Kidney (tissue), 14 donors: ENCODE results near the gene BAD. TPM values are rescaled to one million over a fixed set of nuclear protein-coding genes. Genes with fewer than 3 reads are reported as not detected.

Source experiments
- DNase-seq, 5 donors: peaks; one replicate each; pipeline ENCODE4 v3.0.0-alpha.2; 2013 to 2020
- FAIRE-seq: peaks from 2 replicates; lab custom pipeline; 2012; peaks lifted over from hg19 to GRCh38; lab: Jason Lieb, UNC
- H3K27ac ChIP-seq, 2 donors: one replicate each; pipeline ENCODE4 v1.7.0; 2013; ENCODE audit warnings: low read depth in 2 of 2, low read length in 2 of 2, inconsistent platforms in 1 of 2
- H3K27me3 ChIP-seq: one replicate; pipeline ENCODE4 v1.7.1; 2013; ENCODE audit warnings: low read length, inconsistent platforms; ENCODE audit not compliant: control insufficient read depth, insufficient read depth
- H3K36me3 ChIP-seq, 3 donors: one replicate each; pipeline versions ENCODE4 v1.7.0 to v1.7.1; 2013; ENCODE audit warnings: low read length in 3 of 3, control low read depth in 1 of 3, inconsistent platforms in 1 of 3; ENCODE audit not compliant: insufficient read depth in 3 of 3, control insufficient read depth in 2 of 3
- H3K4me1 ChIP-seq, 3 donors: one replicate each; pipeline versions ENCODE4 v1.7.0 to v1.7.1; 2013; ENCODE audit warnings: low read length in 3 of 3, inconsistent platforms in 1 of 3, low read depth in 1 of 3; ENCODE audit not compliant: control insufficient read depth in 2 of 3, insufficient read depth in 2 of 3
- H3K4me3 ChIP-seq, 3 donors: one replicate each; pipeline versions ENCODE4 v1.7.0 to v1.8.1; 2013; ENCODE audit warnings: low read length in 3 of 3, control low read depth in 1 of 3, inconsistent platforms in 1 of 3
- H3K9ac ChIP-seq, 3 donors: one replicate each; pipeline versions ENCODE4 v1.7.0 to v1.7.1; 2013; ENCODE audit warnings: low read length in 3 of 3, control low read depth in 1 of 3, inconsistent platforms in 1 of 3
- H3K9me3 ChIP-seq, 3 donors: one replicate each; pipeline versions ENCODE4 v1.7.0 to v1.7.1; 2013; ENCODE audit warnings: low read length in 3 of 3, control low read depth in 1 of 3, inconsistent platforms in 1 of 3; ENCODE audit not compliant: control insufficient read depth in 2 of 3, insufficient read depth in 1 of 3
- intact Hi-C: fragments of 100-400 bp; cut with DNase I; formaldehyde crosslinking; loops from one replicate; pipeline ENCODE4 v1.11.1; 2022
- polyA plus RNA-seq: library from polyadenylated mRNA; stranded (reverse); fragments of 350-450 nt; fragmentation: Illumina TruSeq; extraction: RNeasy Lipid Tissue Mini Kit (QIAGEN cat#74804); gene quantifications from one replicate; pipeline ENCODE4 v1.2.3, GENCODE V29; 2014; ENCODE audit warnings: low read depth, low replicate concordance; ENCODE audit not compliant: insufficient read depth
- total RNA-seq: library from RNA; stranded (reverse); fragmentation: NEBNext Ultra II Directional; extraction: Animal tissue kit (Norgen Biotek cat#: 25700); gene quantifications from one replicate; pipeline ENCODE4 v1.2.1, GENCODE V29; 2021
- TF ChIP-seq, protein P1 (sequence below): IDR thresholded peaks from 3 replicates; pipeline ENCODE4 v1.5.1; 2012; ENCODE audit warnings: mild to moderate bottlenecking, moderate library complexity, borderline replicate concordance; ENCODE audit not compliant: insufficient read depth; ENCODE audit errors: extremely low read depth
- donor health status: control.
- donor health status: control.
- donor health status: control.
- donor health status: control.
- donor health status: control.
- donor health status: DM: yes; HTN: yes; CAD: no.
- donor health status: Normal renal cell carcinoma (clear cell type).

Gene BAD
- total and polyA plus RNA-seq, 2 donors from 2014 or later, result 59.8 to 157 TPM

DNA sequence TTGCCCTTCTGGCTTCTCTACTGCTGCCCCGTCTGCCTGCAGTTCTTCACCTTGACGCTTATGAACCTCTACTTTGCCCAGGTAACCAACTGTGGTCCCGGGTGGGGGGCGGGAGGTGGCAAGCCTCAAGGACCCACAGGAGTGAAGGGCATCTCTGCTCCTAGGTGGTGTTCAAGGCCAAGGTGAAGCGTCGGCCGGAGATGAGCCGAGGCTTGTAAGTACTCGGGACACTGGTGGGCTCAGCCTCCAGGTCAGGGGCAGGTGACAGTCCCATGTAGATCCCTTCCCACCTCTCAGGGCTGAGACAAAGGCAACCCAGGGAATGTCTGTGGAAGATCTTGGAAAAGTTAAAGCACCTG, 2.3 kb upstream of the BAD start:
- Histone ChIP-seq H3K36me3 (no peaks in the 10 kb centered on the region), H3K4me3 (no peak overlapping the region), H3K9me3 (no peaks in the 10 kb centered on the region), H3K27me3 (peaks cover 10% of the 10 kb centered on the region), H3K27ac (no peak overlapping the region), H3K9ac (no peak overlapping the region), H3K4me1 (peaks cover 0 to 17% (median 4%) of the 10 kb centered on the region in 3 donors)
- FAIRE-seq (no peak), DNase-seq (no peak)
- intact Hi-C loops, result no loop called here
- TF ChIP-seq, protein P1, sequence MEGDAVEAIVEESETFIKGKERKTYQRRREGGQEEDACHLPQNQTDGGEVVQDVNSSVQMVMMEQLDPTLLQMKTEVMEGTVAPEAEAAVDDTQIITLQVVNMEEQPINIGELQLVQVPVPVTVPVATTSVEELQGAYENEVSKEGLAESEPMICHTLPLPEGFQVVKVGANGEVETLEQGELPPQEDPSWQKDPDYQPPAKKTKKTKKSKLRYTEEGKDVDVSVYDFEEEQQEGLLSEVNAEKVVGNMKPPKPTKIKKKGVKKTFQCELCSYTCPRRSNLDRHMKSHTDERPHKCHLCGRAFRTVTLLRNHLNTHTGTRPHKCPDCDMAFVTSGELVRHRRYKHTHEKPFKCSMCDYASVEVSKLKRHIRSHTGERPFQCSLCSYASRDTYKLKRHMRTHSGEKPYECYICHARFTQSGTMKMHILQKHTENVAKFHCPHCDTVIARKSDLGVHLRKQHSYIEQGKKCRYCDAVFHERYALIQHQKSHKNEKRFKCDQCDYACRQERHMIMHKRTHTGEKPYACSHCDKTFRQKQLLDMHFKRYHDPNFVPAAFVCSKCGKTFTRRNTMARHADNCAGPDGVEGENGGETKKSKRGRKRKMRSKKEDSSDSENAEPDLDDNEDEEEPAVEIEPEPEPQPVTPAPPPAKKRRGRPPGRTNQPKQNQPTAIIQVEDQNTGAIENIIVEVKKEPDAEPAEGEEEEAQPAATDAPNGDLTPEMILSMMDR, result no peak

DNA sequence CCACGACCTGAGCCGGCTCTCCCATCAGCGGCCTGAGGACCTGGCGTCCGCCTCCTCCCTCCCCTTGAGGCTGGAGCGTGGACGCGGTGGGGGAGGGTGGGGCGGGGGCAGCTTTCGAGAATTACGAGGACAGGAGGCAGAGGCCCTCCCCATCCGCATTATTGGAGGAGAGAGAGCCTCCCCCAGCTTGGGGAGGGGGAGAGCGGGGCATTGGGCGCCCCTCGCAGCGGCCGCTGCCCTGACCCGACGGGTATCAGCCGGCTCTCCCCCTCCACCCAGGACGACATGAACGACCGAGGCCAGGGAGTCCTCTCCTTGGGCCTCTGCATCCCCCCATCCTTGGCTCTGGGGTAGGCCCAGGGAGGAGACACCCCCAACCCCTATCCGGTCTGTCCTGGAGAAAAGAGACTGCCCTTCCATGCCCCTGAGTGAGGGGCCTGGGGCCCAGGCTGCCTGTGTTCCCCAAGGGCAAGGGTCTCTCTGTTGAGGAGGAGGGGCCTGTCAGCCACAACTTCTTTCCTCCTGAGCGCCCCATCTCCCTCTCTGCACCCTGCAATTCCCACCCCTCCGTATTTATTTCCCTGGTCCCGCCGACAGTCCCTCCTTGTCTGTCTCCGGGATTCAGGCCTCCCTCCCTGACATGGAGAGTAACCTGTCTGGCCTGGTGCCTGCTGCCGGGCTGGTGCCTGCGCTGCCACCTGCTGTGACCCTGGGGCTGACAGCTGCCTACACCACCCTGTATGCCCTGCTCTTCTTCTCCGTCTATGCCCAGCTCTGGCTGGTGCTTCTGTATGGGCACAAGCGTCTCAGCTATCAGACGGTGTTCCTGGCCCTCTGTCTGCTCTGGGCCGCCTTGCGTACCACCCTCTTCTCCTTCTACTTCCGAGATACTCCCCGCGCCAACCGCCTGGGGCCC, 1.7 kb upstream of the BAD start:
- no peaks in the 10 kb centered on the region for H3K36me3 ChIP-seq
- TF ChIP-seq, protein P1, result no peak
- FAIRE-seq, result no peak
- H3K9me3 ChIP-seq, result no peaks in the 10 kb centered on the region
- peak in 1 of 5 donors; percentile 79 for DNase-seq
- peak overlapping the region; percentile 24 to 96 for H3K27ac ChIP-seq
- peak overlapping the region in 2 of 3 donors; percentile 62 to 83 for H3K4me3 ChIP-seq
- H3K9ac ChIP-seq, result peak overlapping the region in 2 of 3 donors; percentile 75 to 78
- peaks cover 10% of the 10 kb centered on the region for H3K27me3 ChIP-seq
- H3K4me1 ChIP-seq, result peaks cover 0 to 17% (median 4%) of the 10 kb centered on the region in 3 donors
- intact Hi-C loops, result no loop called here

DNA sequence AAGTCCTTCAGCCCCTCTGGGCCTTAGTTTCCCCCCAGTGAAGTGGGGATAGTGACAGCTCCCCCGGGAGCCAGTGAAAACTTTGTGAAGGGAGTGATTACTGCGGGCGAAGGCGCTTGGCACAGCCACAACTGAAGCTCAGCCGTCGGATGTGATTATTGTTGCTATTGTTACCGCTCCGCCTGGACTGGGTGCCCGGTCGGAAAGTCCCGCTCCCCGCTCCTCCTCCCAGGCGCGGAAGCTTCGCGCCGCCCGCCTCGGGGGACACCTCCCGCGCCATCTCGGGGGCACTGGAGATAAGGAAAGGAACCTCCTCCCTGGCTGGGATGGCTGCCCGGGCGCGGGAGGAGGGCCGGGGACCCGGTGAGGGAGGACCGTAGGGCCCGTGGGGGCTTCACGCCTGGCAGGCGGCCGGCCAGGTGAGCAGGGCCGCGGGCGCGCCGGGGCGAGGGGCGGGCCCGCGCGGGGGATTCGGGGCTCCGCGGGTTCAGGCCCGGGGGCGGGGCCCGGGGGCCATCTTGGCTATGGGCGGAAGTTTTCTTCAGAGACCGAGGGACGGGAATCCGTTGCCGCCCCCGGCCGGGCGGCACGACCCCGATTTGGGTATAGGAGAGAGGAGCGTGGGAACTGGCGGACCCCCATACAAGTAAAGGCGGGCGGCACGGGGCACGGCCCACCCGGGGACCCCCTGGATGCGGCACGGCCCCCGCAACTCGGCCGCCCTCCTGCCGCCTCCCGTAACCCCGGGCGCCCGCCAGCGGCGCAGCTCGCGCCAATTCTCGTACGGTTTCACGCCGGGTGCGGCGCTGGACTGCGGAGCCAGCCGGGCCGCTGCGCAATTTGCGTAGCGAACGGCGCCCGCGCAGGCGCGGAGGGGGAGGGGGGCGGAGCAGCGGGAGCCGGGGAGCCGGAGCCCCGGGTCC, 758 bp upstream of the BAD start, which contains the start of gene GPR137:
TSS of gene GPR137 (plus strand) at position 887 of the 923 bp plus-strand sequence. CDS start 677 bp downstream, outside the sequence.
- Histone ChIP-seq H3K36me3 (no peaks in the 10 kb centered on the region), H3K27ac (peak within 1 kb of the TSS; percentile 90 to 96), H3K4me1 (peaks cover 0 to 17% (median 4%) of the 10 kb centered on the region in 3 donors), H3K9me3 (no peaks in the 10 kb centered on the region), H3K27me3 (peaks cover 2% of the 10 kb centered on the region), H3K4me3 (peak within 1 kb of the TSS; percentile 75 to 83 (median 77)), H3K9ac (peak within 1 kb of the TSS; percentile 44 to 87 (median 81))
- peak; percentile 85 to 95 (median 91) for DNase-seq
- no peak for FAIRE-seq
- intact Hi-C loops, result no loop called here
- TF ChIP-seq, protein P1, result no peak
